Measurements from ENCODE around the gene ST3GAL4. TPM values are rescaled to one million over a fixed set of nuclear protein-coding genes. Genes with fewer than 3 reads are reported as not detected.

ST3GAL4 gene
- polyA plus RNA-seq, 1 of the 3 experiments (the other 2 are of a cell fraction), result 32.0 TPM

DNA sequence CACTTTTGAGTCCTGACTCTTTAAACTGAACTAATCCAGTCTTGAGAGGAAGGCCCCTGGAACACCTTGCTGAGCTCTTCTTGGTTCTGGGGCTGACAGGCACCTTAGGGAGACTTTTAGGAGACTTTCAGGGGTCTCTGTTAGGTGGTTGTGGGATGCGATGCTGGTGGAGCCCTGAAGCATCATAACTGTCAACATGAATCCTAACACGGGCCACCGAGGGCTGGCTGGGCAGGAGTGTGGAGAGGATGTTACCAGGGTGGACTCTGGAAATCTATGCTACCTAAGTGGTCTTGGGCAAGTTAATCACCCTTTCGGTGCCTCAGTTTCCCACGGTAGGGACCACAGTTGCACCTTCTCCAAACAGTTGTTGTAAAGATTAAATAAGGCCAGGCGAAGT, 106.5 kb downstream of the ST3GAL4 start:
- Histone ChIP-seq H4K20me1 (ENCODE audit: insufficient read depth) (no peaks in the 10 kb centered on the region), H3K9me3 (no peaks in the 10 kb centered on the region), H3K27me3 (ENCODE audit: insufficient read depth) (no peaks in the 10 kb centered on the region), H3K4me1 (ENCODE audit: control insufficient read depth in 1 of 2, insufficient read depth in 2 of 2, low read depth in 1 of 2, low read length in 1 of 2) (peaks cover 0 to 38% of the 10 kb centered on the region in 2 experiments; a peak in 2 of 4 replicates), H3K4me3 (ENCODE audit: low read depth in 2 of 2, low read length in 1 of 2) (no peak overlapping the region), H3K36me3 (replicated peaks in 1 of 2; ENCODE audit: control insufficient read depth in 1 of 2, insufficient read depth in 2 of 2, low read length in 1 of 2) (no peaks in the 10 kb centered on the region), H3K27ac (ENCODE audit: low read depth in 2 of 2, low read length in 1 of 2) (no peak overlapping the region), H3K9ac (no peak overlapping the region), H3F3A (replicated peaks; ENCODE audit: insufficient read depth) (no peaks in the 10 kb centered on the region), H3K4me2 (no peak overlapping the region), H3K79me2 (ENCODE audit: insufficient read depth) (no peaks in the 10 kb centered on the region), H2AFZ (ENCODE audit: low read depth) (no peak overlapping the region), H3K9me2 (no peaks in the 10 kb centered on the region)
- ChIA-PET CTCF (interaction anchor here (0.8 to 2.3 kb wide), 4 partner anchors 19 to 23 kb away, joined by 3 to 9 read pairs (median 6); no protein-coding TSS in a partner anchor), POLR2A (no interaction called here)
- TF ChIP-seq, protein P1, sequence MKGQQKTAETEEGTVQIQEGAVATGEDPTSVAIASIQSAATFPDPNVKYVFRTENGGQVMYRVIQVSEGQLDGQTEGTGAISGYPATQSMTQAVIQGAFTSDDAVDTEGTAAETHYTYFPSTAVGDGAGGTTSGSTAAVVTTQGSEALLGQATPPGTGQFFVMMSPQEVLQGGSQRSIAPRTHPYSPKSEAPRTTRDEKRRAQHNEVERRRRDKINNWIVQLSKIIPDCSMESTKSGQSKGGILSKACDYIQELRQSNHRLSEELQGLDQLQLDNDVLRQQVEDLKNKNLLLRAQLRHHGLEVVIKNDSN (IDR thresholded peaks at IDR 0.05; ENCODE audit: borderline replicate concordance, low read depth), result no peak
- TF ChIP-seq, protein P2, sequence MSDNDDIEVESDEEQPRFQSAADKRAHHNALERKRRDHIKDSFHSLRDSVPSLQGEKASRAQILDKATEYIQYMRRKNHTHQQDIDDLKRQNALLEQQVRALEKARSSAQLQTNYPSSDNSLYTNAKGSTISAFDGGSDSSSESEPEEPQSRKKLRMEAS (IDR thresholded peaks at IDR 0.05; ENCODE audit: low read depth), result no peak
- TF ChIP-seq YY1 (IDR thresholded peaks at IDR 0.05; ENCODE audit: low read depth), result no peak
- TF ChIP-seq, protein P3, sequence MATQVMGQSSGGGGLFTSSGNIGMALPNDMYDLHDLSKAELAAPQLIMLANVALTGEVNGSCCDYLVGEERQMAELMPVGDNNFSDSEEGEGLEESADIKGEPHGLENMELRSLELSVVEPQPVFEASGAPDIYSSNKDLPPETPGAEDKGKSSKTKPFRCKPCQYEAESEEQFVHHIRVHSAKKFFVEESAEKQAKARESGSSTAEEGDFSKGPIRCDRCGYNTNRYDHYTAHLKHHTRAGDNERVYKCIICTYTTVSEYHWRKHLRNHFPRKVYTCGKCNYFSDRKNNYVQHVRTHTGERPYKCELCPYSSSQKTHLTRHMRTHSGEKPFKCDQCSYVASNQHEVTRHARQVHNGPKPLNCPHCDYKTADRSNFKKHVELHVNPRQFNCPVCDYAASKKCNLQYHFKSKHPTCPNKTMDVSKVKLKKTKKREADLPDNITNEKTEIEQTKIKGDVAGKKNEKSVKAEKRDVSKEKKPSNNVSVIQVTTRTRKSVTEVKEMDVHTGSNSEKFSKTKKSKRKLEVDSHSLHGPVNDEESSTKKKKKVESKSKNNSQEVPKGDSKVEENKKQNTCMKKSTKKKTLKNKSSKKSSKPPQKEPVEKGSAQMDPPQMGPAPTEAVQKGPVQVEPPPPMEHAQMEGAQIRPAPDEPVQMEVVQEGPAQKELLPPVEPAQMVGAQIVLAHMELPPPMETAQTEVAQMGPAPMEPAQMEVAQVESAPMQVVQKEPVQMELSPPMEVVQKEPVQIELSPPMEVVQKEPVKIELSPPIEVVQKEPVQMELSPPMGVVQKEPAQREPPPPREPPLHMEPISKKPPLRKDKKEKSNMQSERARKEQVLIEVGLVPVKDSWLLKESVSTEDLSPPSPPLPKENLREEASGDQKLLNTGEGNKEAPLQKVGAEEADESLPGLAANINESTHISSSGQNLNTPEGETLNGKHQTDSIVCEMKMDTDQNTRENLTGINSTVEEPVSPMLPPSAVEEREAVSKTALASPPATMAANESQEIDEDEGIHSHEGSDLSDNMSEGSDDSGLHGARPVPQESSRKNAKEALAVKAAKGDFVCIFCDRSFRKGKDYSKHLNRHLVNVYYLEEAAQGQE (IDR thresholded peaks at IDR 0.05; ENCODE audit: low read depth, low read length), result no peak
- TF ChIP-seq RXRA (IDR thresholded peaks at IDR 0.05; ENCODE audit: borderline replicate concordance, low read depth), result no peak
- TF ChIP-seq, protein P4, sequence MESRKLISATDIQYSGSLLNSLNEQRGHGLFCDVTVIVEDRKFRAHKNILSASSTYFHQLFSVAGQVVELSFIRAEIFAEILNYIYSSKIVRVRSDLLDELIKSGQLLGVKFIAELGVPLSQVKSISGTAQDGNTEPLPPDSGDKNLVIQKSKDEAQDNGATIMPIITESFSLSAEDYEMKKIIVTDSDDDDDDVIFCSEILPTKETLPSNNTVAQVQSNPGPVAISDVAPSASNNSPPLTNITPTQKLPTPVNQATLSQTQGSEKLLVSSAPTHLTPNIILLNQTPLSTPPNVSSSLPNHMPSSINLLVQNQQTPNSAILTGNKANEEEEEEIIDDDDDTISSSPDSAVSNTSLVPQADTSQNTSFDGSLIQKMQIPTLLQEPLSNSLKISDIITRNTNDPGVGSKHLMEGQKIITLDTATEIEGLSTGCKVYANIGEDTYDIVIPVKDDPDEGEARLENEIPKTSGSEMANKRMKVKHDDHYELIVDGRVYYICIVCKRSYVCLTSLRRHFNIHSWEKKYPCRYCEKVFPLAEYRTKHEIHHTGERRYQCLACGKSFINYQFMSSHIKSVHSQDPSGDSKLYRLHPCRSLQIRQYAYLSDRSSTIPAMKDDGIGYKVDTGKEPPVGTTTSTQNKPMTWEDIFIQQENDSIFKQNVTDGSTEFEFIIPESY (IDR thresholded peaks at IDR 0.05; ENCODE audit: borderline replicate concordance, low read depth), result no peak
- TF ChIP-seq GABPA (IDR thresholded peaks at IDR 0.05; ENCODE audit: low read depth), result no peak
- no peak for TF ChIP-seq RCOR1 (IDR thresholded peaks at IDR 0.05; ENCODE audit: low read length)
- TF ChIP-seq, protein P5, sequence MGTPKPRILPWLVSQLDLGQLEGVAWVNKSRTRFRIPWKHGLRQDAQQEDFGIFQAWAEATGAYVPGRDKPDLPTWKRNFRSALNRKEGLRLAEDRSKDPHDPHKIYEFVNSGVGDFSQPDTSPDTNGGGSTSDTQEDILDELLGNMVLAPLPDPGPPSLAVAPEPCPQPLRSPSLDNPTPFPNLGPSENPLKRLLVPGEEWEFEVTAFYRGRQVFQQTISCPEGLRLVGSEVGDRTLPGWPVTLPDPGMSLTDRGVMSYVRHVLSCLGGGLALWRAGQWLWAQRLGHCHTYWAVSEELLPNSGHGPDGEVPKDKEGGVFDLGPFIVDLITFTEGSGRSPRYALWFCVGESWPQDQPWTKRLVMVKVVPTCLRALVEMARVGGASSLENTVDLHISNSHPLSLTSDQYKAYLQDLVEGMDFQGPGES (IDR thresholded peaks at IDR 0.05; ENCODE audit: low read depth, low read length), result no peak
- no peak for TF ChIP-seq TCF12 (IDR thresholded peaks at IDR 0.05)
- TF ChIP-seq, protein P6, sequence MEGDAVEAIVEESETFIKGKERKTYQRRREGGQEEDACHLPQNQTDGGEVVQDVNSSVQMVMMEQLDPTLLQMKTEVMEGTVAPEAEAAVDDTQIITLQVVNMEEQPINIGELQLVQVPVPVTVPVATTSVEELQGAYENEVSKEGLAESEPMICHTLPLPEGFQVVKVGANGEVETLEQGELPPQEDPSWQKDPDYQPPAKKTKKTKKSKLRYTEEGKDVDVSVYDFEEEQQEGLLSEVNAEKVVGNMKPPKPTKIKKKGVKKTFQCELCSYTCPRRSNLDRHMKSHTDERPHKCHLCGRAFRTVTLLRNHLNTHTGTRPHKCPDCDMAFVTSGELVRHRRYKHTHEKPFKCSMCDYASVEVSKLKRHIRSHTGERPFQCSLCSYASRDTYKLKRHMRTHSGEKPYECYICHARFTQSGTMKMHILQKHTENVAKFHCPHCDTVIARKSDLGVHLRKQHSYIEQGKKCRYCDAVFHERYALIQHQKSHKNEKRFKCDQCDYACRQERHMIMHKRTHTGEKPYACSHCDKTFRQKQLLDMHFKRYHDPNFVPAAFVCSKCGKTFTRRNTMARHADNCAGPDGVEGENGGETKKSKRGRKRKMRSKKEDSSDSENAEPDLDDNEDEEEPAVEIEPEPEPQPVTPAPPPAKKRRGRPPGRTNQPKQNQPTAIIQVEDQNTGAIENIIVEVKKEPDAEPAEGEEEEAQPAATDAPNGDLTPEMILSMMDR (IDR thresholded peaks at IDR 0.05), result no peak
- DNase-seq, result no peak
- 66% methylated on average over 6 of the region's 6 CpGs for WGBS (ENCODE audit: low lambda C conversion rate)
